ENCODE data around the gene PTGIS. TPM values are rescaled to one million over a fixed set of nuclear protein-coding genes. Genes with fewer than 3 reads are reported as not detected.

The PTGIS gene
- polyA plus RNA-seq, 1 donor (not counting 4 experiments of a cell fraction or from before 2014, with no cell fraction given): not detected

- no peaks in the 10 kb centered on the region for H3K36me3 ChIP-seq (ENCODE audit: control insufficient read depth in 2 of 2, extremely low read depth in 1 of 2, insufficient read depth in 2 of 2, low read length in 2 of 2)
- TF ChIP-seq CTCF (optimal IDR thresholded peaks at IDR 0.05 in 1 of 3, IDR thresholded peaks at IDR 0.05 in 1 of 3, conservative IDR thresholded peaks at IDR 0.05 in 1 of 3; ENCODE audit: extremely low read depth in 1 of 3, insufficient read depth in 2 of 3, low read length in 3 of 3) (peak; percentile 63 to 89 (median 89)), EZH2 (IDR thresholded peaks at IDR 0.05; ENCODE audit: low read length) (no peak)
- H2AFZ ChIP-seq (ENCODE audit: control insufficient read depth, low read length): no peak overlapping the region
- peaks cover 2% of the 10 kb centered on the region for H3K4me1 ChIP-seq (ENCODE audit: control insufficient read depth, extremely low read depth, insufficient read depth, low read length)
- DNase-seq (ENCODE audit: low read depth, low spot score) (peak; percentile 2), FAIRE-seq (no peak)
- H3K4me2 ChIP-seq (ENCODE audit: control insufficient read depth, extremely low read depth, insufficient read depth, low read depth, low read length): no peak overlapping the region
- dilution Hi-C loops (cut with MboI; ENCODE audit: extremely low pct_ligation_motif_present, low sequenced_read_pairs): no loop called here
- no peaks in the 10 kb centered on the region for H3K27me3 ChIP-seq (ENCODE audit: control insufficient read depth, extremely low read depth, insufficient read depth, low read length)
- H3K9ac ChIP-seq (ENCODE audit: control insufficient read depth, extremely low read depth, insufficient read depth, low read length): no peak overlapping the region
- H3K4me3 ChIP-seq (ENCODE audit: control insufficient read depth in 2 of 3, extremely low read depth in 1 of 3, insufficient read depth in 2 of 3, low read depth in 1 of 3, low read length in 3 of 3): no peak overlapping the region
- H4K20me1 ChIP-seq (ENCODE audit: control insufficient read depth, extremely low read depth, insufficient read depth, low read length): no peaks in the 10 kb centered on the region
- no peaks in the 10 kb centered on the region for H3K9me3 ChIP-seq (ENCODE audit: control insufficient read depth, low read depth, low read length)
- H3K27ac ChIP-seq (ENCODE audit: control insufficient read depth, insufficient read depth, low read length): no peak overlapping the region
- no peaks in the 10 kb centered on the region for H3K79me2 ChIP-seq (ENCODE audit: control insufficient read depth, insufficient read depth, low read length)
- no peaks in the 10 kb centered on the region for H3K9me1 ChIP-seq (ENCODE audit: control insufficient read depth, extremely low read depth, insufficient read depth, low read length)
Measured at GRCh38 chr20:49534255-49534712, 33.7 kb downstream of the PTGIS start.

- no peak overlapping the region for H3K27ac ChIP-seq (ENCODE audit: control insufficient read depth, insufficient read depth, low read length)
Measured at GRCh38 chr20:49532285-49532946, 35.5 kb downstream of the PTGIS start.

More at GRCh38 chr20:49532285-49532946, 35.5 kb downstream of the PTGIS start:
- Histone ChIP-seq H3K36me3 (ENCODE audit: control insufficient read depth in 2 of 2, extremely low read depth in 1 of 2, insufficient read depth in 2 of 2, low read length in 2 of 2) (no peaks in the 10 kb centered on the region), H3K9ac (ENCODE audit: control insufficient read depth, extremely low read depth, insufficient read depth, low read length) (no peak overlapping the region), H3K9me3 (ENCODE audit: control insufficient read depth, low read depth, low read length) (no peaks in the 10 kb centered on the region), H3K4me3 (ENCODE audit: control insufficient read depth in 2 of 3, extremely low read depth in 1 of 3, insufficient read depth in 2 of 3, low read depth in 1 of 3, low read length in 3 of 3) (no peak overlapping the region), H3K4me2 (ENCODE audit: control insufficient read depth, extremely low read depth, insufficient read depth, low read depth, low read length) (no peak overlapping the region), H2AFZ (ENCODE audit: control insufficient read depth, low read length) (no peak overlapping the region), H3K27me3 (ENCODE audit: control insufficient read depth, extremely low read depth, insufficient read depth, low read length) (no peaks in the 10 kb centered on the region), H3K79me2 (ENCODE audit: control insufficient read depth, insufficient read depth, low read length) (no peaks in the 10 kb centered on the region), H3K4me1 (ENCODE audit: control insufficient read depth, extremely low read depth, insufficient read depth, low read length) (peaks cover 5% of the 10 kb centered on the region), H4K20me1 (ENCODE audit: control insufficient read depth, extremely low read depth, insufficient read depth, low read length) (no peaks in the 10 kb centered on the region), H3K9me1 (ENCODE audit: control insufficient read depth, extremely low read depth, insufficient read depth, low read length) (no peaks in the 10 kb centered on the region)
- dilution Hi-C loops (cut with MboI; ENCODE audit: extremely low pct_ligation_motif_present, low sequenced_read_pairs): no loop called here
- TF ChIP-seq EZH2 (IDR thresholded peaks at IDR 0.05; ENCODE audit: low read length) (no peak), CTCF (optimal IDR thresholded peaks at IDR 0.05 in 1 of 3, IDR thresholded peaks at IDR 0.05 in 1 of 3, conservative IDR thresholded peaks at IDR 0.05 in 1 of 3; ENCODE audit: extremely low read depth in 1 of 3, insufficient read depth in 2 of 3, low read length in 3 of 3) (no peak)
- FAIRE-seq (no peak), DNase-seq (ENCODE audit: low read depth, low spot score) (no peak)

Measured in keratinocyte (primary cell).